GM18517 (cell line): ENCODE results near the gene OGA.

Experiments used
- ATAC-seq: cut with Tn5 transposase; IDR thresholded peaks from one replicate; pipeline ENCODE4 v1.9.1; 2021; ENCODE audit warnings: mild to moderate bottlenecking, moderate library complexity; ENCODE audit not compliant: unreplicated experiment

OGA gene

DNA sequence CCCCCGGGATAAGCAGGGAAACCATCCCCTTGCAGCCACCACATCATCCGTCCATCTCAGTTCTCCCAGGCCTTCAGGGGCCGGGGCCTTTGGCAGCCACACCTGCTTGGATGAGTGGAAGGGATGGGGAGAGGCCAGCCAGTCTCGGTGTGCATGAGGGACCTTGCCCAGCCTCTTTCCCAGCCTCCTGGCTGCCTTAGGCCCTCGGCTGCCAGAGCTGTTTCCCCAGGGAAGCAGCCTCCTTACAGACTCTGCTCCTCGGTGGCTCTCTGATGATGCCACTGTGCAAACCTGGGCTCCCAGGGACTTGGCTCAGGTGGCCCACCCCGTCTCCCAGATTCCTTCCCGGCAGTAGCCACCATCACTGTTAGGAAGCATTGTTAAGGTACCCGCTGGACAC, 57.0 kb downstream of the OGA start:
- no peak for ATAC-seq

DNA sequence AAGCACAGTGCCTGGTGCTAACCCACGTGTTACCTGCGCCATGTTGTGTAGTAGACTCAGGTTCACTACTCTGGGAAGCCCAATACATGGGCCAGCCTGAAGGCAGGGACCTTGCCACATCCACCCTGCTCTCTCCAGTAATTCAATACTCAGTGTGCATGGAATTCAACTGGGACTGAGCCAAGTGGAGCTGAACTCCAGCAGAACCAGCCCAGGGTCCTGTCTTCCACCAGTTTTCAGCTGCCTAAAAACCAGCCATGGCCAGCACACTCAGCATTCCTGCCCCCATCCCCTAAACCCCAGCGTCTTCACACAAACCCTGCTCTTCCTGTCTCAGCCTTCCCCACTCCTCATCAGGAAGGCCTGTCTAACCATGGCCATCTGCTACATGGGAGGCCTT, 57.7 kb downstream of the OGA start:
- ATAC-seq = no peak

DNA sequence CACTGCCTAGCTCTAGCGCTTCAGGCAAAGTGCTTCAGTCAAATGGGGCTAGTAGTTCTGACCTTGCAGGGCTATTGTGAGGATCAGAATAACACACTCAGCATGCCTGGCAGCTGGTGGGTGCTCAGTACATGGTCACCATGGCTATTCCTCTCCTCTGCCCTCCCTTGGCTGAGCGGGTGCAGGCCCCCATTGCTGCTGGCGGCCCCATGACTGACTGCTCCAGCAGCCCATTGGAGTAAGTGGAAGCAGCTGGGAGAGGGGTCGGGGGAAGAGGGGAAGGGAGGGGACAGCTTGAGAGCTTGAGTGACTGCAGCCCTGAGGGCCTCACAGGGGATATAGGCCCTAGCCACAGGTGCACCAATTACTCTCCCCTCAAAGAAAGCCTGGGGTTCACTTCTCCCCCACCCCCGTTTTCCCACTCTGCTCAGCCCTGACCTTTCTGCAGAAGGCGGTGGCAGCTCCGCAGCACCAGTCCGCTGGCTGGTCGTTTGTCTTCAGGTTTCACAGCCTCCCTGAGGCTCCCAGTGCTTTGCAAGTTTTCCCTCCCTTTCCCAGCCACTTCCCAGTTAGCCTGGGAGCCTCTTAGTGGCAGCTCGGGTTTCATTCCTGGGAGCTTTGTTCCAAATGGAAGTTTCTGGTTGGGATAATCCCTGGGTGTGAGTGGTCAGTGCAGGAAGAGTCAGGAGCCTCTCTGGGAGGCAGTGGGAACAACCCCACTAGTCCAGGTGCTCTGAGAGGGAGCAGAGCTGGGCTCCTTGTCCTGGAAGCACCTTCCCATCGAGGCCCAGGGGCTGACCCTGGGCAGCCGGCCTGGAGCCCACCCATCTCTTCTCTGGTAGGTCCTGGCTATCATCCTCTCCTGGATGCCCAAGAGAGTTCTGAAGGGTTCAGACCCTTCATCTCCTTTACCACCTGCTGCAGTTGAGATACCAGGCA, 58.7 kb downstream of the OGA start:
- no peak for ATAC-seq

- ATAC-seq = no peak
Observed at GRCh38 chr10:101758858-101759257, 59.4 kb downstream of the OGA start.

GRCh38 chr10:101752241-101752640, 66.0 kb downstream of the OGA start:
- ATAC-seq = no peak

- no peak for ATAC-seq
Observed at GRCh38 chr10:101749047-101750016, 68.9 kb downstream of the OGA start.

DNA sequence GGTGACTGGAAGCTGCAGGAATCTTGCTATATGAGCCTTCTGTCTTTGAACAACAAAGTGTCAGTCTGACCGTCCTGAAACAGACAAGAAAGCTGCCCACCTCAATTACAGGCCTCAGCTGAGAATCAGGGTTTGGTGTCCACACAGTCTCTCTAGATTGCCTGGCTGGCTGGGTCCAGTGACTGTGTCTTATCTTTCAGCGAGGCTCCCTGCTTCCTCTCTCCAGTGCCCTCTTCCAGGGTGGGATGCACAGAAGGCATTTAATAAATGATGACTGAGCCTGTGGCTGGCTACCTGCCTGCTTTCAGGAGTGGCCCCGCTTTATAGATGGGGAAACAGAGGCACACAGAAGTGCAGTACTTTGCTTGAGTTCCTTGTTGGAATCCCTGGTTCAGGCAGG, 69.7 kb downstream of the OGA start:
- ATAC-seq = no peak

DNA sequence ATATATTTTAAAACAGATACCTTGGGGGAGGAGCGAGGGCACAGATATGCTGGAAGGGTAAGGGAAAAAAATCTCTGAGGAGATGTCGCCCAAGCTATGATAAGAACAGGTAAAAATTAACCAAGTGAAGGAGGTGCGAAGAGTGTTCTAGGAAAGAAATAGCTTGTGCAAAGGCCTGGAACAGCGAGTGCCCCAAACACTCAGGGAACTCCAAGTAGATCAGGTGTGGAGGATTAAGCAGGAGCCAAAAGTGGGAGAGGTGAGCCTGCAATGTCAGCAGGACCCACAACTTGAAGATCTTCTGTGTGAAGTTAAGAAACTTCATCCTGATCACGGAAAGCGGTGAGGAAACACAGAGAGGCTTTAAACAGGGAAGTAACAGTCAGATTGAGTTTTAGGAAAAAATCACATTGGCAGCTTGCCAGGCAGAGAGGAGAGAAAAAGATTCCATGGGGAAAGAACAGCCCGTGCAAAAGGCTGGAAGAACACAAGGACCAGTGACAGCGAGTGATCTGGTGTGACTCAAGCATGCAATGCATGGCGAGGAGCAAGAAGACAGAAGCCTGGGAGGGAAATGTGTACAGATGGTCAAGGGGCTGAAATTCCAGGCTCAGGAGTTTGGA, 73.1 kb downstream of the OGA start:
- ATAC-seq = no peak

DNA sequence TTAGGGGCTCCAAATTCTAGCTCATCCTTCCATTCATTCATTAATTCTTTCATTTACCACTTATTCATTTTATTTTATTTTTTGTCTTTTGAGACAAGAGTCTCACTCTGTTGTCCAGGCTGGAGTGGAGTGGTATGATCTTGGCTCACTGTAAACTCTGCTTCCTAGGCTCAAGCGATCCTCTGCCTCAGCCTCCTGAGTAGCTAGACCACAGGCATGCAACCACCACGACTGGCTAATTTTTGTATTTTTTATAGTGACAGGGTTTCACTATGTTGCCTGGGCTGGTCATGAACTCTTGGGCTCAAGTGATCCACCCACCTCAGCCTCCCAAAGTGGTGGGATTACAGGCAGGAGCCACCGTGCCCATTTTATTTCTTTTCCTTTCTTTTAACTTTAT, 74.0 kb downstream of the OGA start:
- no peak for ATAC-seq

- no peak for ATAC-seq
Observed at GRCh38 chr10:101741938-101742337, 76.3 kb downstream of the OGA start.

DNA sequence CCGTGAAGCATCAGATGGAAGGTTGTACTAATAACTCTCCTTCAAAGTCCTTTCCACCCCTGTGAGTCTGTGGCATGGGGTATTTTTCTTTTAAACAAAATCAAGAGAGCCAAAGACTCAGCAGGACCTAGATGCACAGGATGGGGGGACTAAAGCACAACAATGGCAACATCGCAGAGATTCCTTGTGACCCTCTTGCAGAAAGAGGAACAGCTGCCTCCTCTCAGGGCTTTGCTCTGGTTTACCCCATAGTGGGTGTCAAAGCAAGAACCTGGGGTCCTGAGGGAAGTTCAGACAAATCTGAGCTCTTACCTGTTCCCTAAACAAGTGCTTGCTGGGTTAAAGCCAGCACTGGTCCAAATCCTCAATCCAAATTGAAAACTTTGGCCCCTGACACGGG, 81.6 kb downstream of the OGA start:
- no peak for ATAC-seq
